ENCODE measurements around the gene RAP1B.
"Not testable (repeated sequence)": the region's sequence is repeated elsewhere in the genome, so short reads cannot be mapped to it uniquely, and the experiment has no call there.

The RAP1B gene

GRCh38 chr12:68637439-68637838 lies 26.7 kb downstream of the RAP1B start:
- not testable (repeated sequence) for DNase-seq

- no peak for DNase-seq
These were observed 27.5 kb downstream of the RAP1B start for GRCh38 chr12:68638171-68638570.

GRCh38 chr12:68638721-68639395 lies 28.2 kb downstream of the RAP1B start:
- DNase-seq, result no peak

- no peak for DNase-seq
These were observed 28.7 kb downstream of the RAP1B start for GRCh38 chr12:68639396-68639767.

- DNase-seq, result no peak
These were observed 30.4 kb downstream of the RAP1B start for GRCh38 chr12:68641138-68641537.

- DNase-seq, result no peak
These were observed 35.8 kb downstream of the RAP1B start for GRCh38 chr12:68646484-68646883.

- no peak for DNase-seq
These were observed 36.8 kb downstream of the RAP1B start for GRCh38 chr12:68647507-68647906.

GRCh38 chr12:68648179-68648578 lies 37.5 kb downstream of the RAP1B start:
- DNase-seq, result no peak

GRCh38 chr12:68665016-68665569 lies 54.4 kb downstream of the RAP1B start:
- no peak for DNase-seq

- no peak for DNase-seq
These were observed 56.6 kb downstream of the RAP1B start for GRCh38 chr12:68667291-68667690.

GRCh38 chr12:68667896-68668295 lies 57.2 kb downstream of the RAP1B start:
- no peak for DNase-seq

- DNase-seq, result no peak
These were observed 60.5 kb downstream of the RAP1B start for GRCh38 chr12:68671179-68671578.

- no peak for DNase-seq
These were observed 63.1 kb downstream of the RAP1B start for GRCh38 chr12:68673788-68674187.

GRCh38 chr12:68674376-68674775 lies 63.7 kb downstream of the RAP1B start:
- DNase-seq, result no peak

GRCh38 chr12:68675101-68675842 lies 64.6 kb downstream of the RAP1B start:
- DNase-seq, result no peak

GRCh38 chr12:68676854-68677253 lies 66.2 kb downstream of the RAP1B start:
- not testable (repeated sequence) for DNase-seq

- no peak for DNase-seq
These were observed 75.5 kb downstream of the RAP1B start for GRCh38 chr12:68686262-68686594.

- peak; percentile 52 to 70 for DNase-seq
These were observed 76.2 kb downstream of the RAP1B start, which contains the start of gene NUP107 for GRCh38 chr12:68686595-68687521. Gene NUP107, plus strand, starts transcription at chr12:68686978. Its CDS starts 88 bp downstream, at chr12:68687066.

- DNase-seq, result no peak
These were observed 84.8 kb downstream of the RAP1B start for GRCh38 chr12:68695454-68695853.

GRCh38 chr12:68699486-68699885 lies 88.8 kb downstream of the RAP1B start:
- DNase-seq, result no peak
